Renal cortex interstitium (tissue), 11 donors: ENCODE measurements around the gene PARD3. TPM values are rescaled to one million over a fixed set of nuclear protein-coding genes. Genes with fewer than 3 reads are reported as not detected.

ENCODE experiments used
- DNase-seq, 11 donors: peaks; one replicate each; pipeline ENCODE4 v3.0.0-alpha.2; 2013; ENCODE audit warnings: low read depth in 9 of 11, low spot score in 4 of 11; ENCODE audit errors: extremely low read depth in 1 of 11
- polyA plus RNA-seq, 3 donors: library from polyadenylated mRNA; unstranded; fragments of 120-200 nt; gene quantifications; one replicate each; pipeline ENCODE4 v1.2.1, GENCODE V29; 2013; ENCODE audit not compliant: insufficient read length in 3 of 3

The PARD3 gene
- polyA plus RNA-seq, 3 donors = 68.5 to 88.7 (median 71.1) TPM

DNA sequence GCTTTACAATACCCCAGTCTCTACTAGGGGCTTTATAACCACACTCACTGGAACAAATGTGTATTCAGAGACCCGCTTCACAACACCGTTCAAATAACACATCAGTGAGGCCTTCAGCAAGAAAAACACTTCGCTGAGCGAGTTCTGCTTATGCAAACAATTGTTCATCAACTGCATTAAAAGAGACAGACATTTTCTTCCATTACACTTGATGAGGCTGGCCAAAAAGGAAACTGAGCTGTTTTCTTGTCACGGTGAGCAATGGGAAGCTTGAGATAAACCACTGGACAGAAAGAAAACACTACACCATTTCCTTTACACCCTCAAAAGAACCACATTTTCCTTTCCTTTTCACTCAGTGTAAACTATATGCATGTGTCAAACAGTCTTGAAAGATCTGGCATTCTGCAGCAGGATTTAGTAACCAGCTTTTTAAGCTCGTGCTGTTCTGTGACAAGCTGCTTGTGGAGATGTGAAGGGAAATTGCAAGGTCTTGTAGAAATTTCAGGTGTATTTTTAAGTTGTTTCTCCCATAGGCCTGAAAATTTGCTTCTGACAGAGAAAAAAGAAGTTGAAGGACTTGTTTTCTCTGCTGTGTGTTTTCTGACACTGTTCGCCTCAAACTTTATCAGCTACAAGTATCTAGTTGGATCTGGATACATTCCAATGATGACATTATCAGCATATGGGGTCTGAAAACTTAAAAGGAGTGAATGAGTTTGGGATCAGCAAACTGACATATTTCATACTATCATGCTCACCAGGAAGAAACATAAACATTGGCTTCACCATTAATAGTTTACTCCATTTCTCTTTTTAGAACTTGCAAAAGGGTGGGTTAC is 693.1 kb downstream of the PARD3 start:
- DNase-seq = peak in 1 of 11 donors; percentile 9

DNA sequence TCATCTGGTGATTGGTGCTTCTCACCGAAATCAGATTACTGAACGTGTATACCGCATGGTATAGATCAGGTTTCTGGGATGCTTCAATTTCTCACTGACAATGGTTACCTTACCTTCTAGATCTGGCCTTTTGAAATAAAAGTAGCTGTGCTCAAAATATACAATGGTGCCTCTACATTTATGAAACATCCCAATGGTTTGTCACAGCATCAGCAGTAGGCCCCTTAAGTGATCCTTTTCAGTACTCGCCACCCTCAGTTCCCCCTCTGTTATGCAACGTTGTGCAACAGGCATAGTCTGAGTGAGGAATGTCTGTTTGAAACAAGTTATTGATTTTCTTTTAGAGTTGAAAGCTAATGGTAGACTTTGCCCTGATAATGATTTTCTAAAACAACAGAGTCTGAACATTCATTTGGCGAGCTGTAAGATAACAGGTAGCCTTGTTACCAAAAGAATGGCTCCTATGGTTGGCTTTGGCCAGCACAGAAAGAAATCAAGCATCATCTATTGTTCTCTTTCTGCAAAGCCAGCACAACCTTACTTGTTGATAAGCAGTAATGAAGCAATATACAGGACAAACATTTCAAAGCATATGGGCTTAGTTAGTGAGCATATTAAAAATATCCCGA is 693.9 kb downstream of the PARD3 start:
- no peak for DNase-seq

GRCh38 chr10:34119456-34119855 is 695.6 kb downstream of the PARD3 start:
- no peak for DNase-seq

DNA sequence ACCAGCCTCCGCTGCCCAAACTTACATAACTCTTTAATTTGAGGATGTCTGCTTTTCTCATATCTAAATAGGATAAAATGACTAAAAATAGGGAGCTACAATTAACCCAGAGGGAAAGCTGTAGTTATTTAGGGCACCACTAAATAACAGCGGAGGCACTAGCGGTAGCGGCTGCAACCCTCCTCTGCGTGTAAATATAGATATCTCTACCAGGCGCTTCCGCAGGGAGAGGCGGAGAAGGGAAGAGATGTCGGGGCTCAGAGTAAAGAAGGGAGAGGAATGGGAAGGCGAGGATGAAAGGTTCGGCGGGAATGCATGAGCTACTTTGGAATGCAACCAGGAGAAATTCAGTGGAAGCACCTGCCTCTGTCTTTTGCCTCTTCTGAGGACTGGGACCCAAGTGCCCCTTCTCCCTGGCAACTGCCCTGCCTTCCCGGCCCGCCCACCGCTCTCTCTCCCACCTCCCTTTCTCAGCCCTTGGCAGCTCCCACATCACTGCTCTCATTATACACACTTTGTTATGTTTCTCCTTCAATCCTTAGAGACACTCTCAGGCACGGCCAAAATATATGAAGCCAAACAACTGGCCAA is 698.3 kb downstream of the PARD3 start:
- no peak for DNase-seq

- no peak for DNase-seq
Observed at GRCh38 chr10:34116220-34116641, 698.9 kb downstream of the PARD3 start.

DNA sequence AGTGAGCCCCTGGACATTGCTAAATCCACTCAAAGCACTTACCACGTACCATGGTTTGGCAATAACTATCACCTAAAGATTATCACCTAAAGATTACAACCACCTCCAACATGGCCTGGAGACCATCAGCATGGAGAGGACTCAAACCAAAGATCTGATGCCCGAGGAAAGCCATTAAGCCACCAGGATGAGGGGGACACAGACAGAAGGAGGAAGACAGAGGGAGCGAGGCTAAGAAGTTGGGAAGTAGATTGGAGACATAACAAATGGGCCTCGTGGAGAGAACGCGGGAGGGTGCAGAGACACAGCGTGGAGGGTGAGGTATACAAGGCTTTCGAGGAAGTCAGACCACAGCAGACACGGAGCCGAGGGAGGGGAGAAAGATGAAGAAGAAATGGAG is 700.2 kb downstream of the PARD3 start:
- DNase-seq = no peak

GRCh38 chr10:34113504-34114225 is 701.4 kb downstream of the PARD3 start:
- DNase-seq = no peak

DNA sequence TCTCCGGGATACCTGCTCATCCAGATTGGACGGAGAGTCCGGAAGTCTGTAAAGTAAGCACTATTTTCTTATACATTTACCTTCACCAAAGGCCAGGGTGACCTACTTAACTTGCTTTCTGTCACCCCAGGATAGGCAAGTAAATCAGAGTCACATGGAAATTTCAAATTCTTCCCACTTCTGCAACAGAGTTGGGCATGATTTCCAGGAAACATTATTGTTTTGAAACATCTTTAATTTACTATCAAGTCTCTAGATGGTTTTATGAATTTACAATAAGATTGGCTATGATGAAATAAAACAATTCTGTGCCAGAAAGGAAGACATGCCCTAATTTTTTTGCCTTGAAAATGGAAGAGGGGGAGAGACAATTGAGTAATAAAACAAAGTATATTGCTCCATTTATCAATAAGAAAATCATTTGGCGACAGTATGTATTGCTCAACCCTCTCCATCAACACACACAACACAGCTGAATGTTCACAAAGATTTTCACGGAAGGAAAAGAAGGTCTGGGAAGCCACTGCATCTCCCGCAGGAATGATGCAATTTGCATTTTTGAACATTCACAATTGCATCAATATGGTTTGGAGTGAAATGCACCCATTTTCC is 702.8 kb downstream of the PARD3 start:
- no peak for DNase-seq

DNA sequence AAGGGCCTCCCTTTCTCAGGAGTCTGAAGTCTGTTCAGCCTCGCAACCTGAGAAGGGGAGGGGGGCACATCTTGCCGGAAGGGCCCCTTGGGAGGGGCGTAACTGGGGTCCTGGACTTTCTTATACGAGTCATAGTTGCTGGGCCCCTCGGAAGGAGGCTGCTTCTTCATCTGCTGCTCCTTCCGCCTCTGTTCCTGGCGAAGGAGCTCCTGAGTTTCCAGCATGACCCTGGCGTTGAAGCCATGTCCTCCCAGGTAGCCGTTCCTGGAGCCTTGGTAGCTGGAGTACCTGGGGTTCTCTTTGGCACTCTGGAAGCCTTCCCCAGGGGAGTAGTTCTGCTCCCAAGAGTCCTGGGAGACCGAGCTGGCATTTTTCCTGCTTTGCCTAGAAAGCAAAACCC is 703.9 kb downstream of the PARD3 start:
- DNase-seq = no peak

DNA sequence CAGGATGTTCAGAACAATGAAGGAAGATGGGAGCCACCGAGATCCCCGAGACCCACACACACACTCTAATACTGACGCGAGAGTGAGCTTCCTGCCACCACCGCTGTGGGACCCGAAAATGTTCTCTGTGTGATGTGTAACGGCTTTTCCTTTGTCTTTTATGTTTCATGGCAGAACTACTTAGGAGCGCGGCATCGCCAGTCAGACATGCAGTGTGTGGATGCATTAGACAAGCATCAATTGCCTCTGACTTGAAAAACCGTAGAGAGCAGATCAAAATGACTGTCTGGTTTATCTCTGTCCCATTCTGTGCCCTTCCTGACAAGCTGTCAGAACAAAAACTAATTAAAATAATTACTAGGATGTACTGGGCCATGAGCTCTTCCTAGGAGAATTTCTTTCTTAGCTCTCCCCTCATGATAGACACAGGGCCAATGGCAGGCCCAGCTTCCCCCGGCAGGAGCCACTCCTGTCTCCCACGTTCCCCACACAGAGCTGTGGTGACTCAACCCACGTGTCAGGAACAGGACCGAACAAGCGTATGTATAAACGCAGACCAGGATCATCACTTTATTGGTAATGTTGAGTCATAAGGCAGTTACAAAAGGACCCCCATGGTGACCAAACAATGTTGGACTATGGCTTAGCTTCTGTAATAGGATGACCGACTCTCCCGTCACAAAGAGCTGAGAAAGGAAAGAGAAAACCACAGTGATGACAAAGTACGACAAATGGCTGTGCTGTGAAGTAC is 705.0 kb downstream of the PARD3 start:
- no peak for DNase-seq

GRCh38 chr10:34109495-34109894 is 705.6 kb downstream of the PARD3 start:
- DNase-seq = no peak

GRCh38 chr10:34107626-34108516 is 707.2 kb downstream of the PARD3 start:
- no peak for DNase-seq

- no peak for DNase-seq
Observed at GRCh38 chr10:34106356-34106885, 708.7 kb downstream of the PARD3 start.

DNA sequence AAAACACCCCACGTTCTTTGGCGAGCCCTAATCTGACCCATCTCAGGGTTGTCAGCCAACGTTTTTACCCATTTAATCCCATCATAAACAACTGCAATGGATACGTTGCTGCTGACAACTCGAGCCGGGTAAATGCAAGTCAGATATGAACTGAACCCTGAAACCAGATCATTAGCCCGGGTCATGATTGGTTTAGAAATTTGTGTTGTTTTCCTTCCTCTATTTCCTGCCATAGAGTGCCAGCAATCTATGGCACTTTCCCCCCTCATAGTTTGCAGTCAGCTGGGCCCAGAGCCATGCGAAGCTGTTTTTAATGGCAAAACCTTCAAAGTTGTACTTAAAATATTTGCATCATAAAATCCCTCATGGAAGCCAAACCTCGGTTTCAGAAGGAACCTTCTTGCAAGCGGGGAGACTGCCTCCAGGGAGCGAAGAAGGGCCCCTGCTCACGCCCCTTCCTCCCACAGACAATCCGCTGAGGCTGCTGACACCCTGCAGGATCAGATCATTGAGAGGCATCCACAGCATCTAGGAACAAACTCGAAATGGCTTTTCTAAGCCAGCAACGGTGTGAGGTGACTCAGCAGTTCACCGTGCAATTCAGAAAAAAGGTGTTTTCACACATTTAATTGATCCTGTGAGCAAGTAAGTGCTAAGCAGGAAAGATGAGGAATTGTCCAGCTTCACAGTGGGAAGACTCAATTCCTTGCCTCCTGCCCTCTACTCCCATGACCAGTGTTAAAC is 710.1 kb downstream of the PARD3 start:
- no peak for DNase-seq

- peak in 6 of 11 donors; percentile 63 to 83 (median 76) for DNase-seq
Observed at GRCh38 chr10:34102893-34103506, 712.1 kb downstream of the PARD3 start.

DNA sequence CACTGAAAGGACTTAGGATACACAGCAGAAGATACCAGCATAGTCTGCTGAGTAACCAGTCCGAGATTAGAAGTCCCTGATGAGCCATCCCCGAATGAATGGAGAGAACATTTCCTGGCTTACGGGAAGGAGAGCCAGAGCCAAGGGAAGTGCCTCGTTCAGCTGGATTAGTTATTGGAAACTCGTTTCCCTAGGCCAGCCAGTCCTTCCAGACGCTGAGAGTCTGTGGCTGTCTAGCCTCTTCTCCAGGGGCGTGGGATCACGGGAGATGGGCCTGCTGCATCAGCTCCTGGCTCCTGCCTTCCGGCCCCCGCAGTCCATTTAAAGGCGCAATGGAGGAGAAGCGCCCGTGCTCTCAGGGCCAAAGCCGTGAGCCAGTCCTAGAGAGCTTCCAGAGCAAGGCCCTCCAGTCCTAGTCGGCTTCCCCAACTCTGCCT is 712.8 kb downstream of the PARD3 start:
- no peak for DNase-seq
